T-helper 17 cell (primary cell): ENCODE data around the gene C5orf34. TPM values are rescaled to one million over a fixed set of nuclear protein-coding genes. Genes with fewer than 3 reads are reported as not detected.

Source experiments
- ATAC-seq: fragments of 150-1000 bp; cut with Tn5 transposase; 2 replicates; pipeline ENCODE4 v1.10.0; 2021; ENCODE audit warnings: mild to moderate bottlenecking, moderate library complexity
- DNase-seq, 3 donors: peaks; one replicate each; pipeline versions ENCODE4 v3.0.0 to v3.0.0-alpha.2; 2020 to 2021
- H3K9me3 ChIP-seq: one replicate; pipeline ENCODE4 v1.7.0; 2013; ENCODE audit warnings: low read length, mild to moderate bottlenecking; ENCODE audit not compliant: control insufficient read depth, poor library complexity, severe bottlenecking
- H3K27ac Mint-ChIP-seq: one replicate; pipeline ENCODE4 v1.8.0; 2022; ENCODE audit warnings: mild to moderate bottlenecking, moderate library complexity, mixed read lengths
- H3K27me3 Mint-ChIP-seq: one replicate; pipeline ENCODE4 v1.8.0; 2022; ENCODE audit warnings: mixed read lengths
- H3K36me3 Mint-ChIP-seq: one replicate; pipeline ENCODE4 v1.8.0; 2022; ENCODE audit warnings: low read depth, mixed read lengths
- H3K4me1 Mint-ChIP-seq: one replicate; pipeline ENCODE4 v1.8.0; 2022; ENCODE audit warnings: mild to moderate bottlenecking, mixed read lengths
- H3K4me3 Mint-ChIP-seq: one replicate; pipeline ENCODE4 v1.8.0; 2022; ENCODE audit warnings: mild to moderate bottlenecking, moderate library complexity, mixed read lengths
- total RNA-seq, 4 donors: library from RNA in 2 of 4; stranded (reverse) in 2 of 4; gene quantifications; one replicate each; pipeline ENCODE4 v1.2.3 and lab custom pipeline; 2022 to 2026

C5orf34 gene
- total RNA-seq, 2 donors from 2014 or later, result 0.99 to 1.6 TPM

GRCh38 chr5:43437062-43437660 lies 77.8 kb downstream of the C5orf34 start:
- ATAC-seq (no peak), DNase-seq (no peak)
- Mint-ChIP-seq H3K4me3 (no peak overlapping the region), H3K4me1 (no peaks in the 10 kb centered on the region), H3K27me3 (no peaks in the 10 kb centered on the region), H3K27ac (no peak overlapping the region), H3K36me3 (no peaks in the 10 kb centered on the region)
- no peaks in the 10 kb centered on the region for H3K9me3 ChIP-seq

Other genes starting within 250 kb of the C5orf34 start
- gene HMGCS1, start 201.7 kb downstream of the C5orf34 start, total RNA-seq, result 10 to 100 TPM; 71.1 to 97.5 TPM
- gene CCL28, start 102.8 kb downstream of the C5orf34 start, total RNA-seq, result 10 to 100 TPM; 10.6 to 14.9 TPM
- 10 to 100 TPM in 1 of 2 donors, 1 to 10 TPM in 1; 9.1 to 10.6 TPM for gene TMEM267, start 31.3 kb downstream of the C5orf34 start, total RNA-seq
- 10 to 100 TPM; 23.7 to 29.4 TPM for gene PAIP1, start 41.9 kb upstream of the C5orf34 start, total RNA-seq
- gene NNT, start 88.0 kb upstream of the C5orf34 start, total RNA-seq, result 10 to 100 TPM; 42.6 to 49.5 TPM